ENCODE data around the gene EPB41L4A.

The EPB41L4A gene

GRCh38 chr5:112312295-112313275 is 106.5 kb downstream of the EPB41L4A start:
- DNase-seq = no peak

GRCh38 chr5:112310746-112311145 is 108.3 kb downstream of the EPB41L4A start:
- no peak for DNase-seq

DNA sequence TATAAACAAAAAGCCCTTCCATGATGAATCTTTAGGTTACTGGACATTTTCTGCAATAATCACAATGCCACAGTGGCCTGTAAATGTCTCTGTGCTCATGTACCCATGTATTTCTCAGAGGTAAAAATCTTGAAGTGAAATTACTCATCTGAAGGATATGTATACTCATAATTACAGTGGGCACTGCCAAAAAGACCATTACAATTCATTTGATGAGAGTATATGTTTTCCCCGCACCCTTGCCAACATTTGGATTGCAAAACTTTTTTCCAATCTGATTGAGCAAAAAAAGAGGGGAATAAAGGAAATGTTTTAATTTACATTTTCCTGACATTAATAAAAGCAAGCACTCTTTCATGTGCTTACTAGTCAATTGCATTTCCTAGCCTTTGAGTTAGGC is 110.5 kb downstream of the EPB41L4A start:
- no peak for DNase-seq

DNA sequence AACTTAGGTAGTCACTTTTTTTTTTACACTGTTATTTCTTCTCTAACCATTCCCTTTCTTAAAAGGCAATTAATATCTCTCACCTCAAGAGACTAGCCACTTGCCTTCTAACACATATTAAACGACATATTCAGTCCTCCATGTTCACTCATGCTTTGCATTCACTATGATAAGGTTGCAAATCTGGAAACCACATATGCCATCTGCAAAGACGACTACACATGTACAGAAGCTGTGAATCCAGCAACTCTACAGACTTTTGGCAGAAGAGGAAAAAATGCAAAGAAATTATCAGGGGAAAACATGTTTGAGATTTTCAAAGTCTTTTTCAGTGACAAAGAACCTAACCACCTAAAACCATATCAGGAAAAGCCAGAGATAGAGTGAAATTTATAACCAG is 112.1 kb downstream of the EPB41L4A start:
- DNase-seq = no peak

DNA sequence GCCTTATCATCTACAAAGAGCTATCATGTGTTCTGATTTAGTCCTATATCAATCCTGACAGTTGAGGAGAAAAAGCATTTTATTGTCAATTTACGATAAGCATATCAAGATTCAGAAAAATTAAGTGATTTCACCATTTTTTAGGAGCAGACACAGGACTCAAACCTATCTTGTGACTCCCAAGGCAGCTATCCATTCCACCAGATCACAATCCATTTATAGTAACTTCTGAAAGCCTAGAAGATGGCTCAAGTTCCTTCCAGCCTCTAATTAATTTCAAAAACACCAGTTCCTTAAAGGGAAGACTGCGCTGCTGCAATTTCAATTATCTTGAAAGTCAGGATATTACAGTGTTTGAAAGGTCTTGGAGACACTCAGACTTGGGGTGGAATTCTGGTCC is 114.3 kb downstream of the EPB41L4A start:
- no peak for DNase-seq

- DNase-seq = no peak
These were observed 115.4 kb downstream of the EPB41L4A start for GRCh38 chr5:112303685-112304084.

GRCh38 chr5:112294126-112294525 is 125.0 kb downstream of the EPB41L4A start:
- no peak for DNase-seq

DNA sequence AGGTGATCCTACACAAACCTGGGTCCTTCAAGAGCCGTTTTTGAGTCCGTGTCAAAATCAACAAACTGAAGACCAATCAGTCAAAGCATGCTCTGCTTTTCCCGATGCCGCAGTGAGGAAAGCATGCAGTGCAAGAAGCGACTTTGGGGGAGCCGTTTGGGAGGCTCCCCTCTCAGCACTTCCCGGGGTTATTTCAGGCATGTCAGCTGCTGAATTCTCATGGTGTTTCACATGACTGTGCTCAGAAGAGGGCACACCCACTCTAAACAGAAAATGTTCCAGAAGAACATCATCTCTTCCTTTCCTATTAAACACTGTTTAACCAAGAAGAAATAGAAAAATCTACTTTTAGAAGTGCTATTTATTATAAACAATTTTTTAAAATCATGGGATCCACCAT is 125.5 kb downstream of the EPB41L4A start:
- DNase-seq = no peak

- no peak for DNase-seq
These were observed 128.4 kb downstream of the EPB41L4A start for GRCh38 chr5:112290691-112291090.

DNA sequence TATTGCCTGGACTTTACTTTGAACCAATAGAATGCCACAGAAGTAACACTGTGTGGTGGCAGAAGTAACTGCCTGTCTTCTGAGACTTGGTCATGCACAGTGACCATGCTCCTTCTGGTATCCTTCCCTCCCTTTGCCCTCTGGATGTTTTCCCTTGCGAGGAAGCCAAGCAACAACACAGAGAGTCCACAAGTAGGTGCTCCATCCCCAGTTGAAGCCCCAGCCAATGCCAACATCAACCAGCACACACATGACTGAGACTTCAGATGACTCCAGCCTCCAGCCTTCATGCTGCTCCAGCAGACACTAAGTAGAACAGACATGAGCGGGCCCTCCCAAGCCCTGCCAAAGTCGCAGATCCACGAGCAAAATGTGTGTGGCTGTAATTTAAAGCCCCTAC is 129.6 kb downstream of the EPB41L4A start:
- no peak for DNase-seq

DNA sequence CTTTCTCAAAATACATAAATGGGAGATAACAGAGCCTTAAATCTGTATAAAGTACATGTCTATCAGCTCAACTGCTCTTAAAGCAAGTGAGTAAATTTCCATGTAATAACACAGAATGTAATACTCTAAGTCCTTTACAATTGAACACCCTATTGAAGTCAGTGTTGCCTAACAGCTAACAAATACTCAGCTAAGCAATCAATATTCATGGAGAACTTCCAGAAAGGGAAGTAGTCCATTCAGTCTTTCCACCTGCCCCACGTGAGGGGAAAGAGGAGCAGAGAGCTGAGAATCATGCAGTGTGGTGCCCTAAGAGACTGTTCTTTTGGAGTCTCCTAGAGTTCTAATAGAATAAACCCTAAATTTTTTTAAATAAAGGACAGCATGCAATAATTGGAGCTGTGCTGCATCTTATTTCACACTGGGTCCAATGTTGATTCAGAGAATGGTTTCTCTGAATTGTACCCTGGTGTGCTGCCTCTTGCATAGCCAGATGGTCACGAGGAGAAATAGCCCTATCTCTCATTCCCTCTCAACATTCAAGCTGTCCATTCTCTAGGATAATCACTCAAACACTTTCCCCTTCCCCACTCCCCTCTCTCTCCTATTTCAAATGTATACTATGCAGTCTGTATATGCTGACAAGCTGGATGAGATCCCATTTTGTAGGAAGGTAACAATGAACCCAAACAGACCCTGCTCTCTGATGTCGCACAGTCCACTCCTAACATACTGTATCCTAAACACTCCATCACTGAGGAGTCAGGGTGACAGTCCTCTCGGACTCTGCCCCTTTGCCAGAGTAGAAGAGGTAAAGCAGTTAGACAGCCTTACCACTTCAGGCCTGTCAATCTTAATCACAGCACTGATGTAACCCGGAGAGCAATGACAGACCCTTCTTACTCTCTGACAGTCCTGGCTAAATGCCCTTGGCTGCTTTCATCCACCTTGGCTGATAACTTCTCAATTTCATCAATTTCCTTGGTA is 134.8 kb downstream of the EPB41L4A start:
- no peak for DNase-seq

DNA sequence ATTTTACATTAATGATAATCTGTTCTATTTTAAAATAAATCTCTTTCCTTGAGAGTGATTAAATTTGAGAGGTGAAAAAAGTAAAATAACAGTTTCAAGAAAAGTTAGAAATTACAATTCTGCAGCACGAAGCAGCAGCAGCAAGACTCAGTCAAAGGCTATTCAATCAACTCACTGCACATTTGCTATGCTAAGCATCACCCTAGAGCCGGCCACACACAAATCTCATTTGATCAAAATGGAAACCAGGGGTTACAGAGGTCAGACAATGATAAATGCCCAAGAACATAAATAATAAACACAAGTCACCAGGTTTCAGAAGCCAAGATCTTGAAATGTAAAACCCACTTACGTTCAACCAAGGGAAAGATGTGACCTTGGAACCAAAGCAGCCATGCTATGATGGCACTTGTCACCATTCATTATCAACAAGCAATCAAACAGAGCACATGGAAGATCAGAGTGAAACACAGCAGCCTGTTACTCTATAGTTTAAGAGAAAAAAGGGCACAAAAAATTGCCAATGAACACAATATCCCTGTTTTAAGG is 136.0 kb downstream of the EPB41L4A start:
- no peak for DNase-seq

- DNase-seq = no peak
These were observed 140.0 kb downstream of the EPB41L4A start for GRCh38 chr5:112279082-112279481.

DNA sequence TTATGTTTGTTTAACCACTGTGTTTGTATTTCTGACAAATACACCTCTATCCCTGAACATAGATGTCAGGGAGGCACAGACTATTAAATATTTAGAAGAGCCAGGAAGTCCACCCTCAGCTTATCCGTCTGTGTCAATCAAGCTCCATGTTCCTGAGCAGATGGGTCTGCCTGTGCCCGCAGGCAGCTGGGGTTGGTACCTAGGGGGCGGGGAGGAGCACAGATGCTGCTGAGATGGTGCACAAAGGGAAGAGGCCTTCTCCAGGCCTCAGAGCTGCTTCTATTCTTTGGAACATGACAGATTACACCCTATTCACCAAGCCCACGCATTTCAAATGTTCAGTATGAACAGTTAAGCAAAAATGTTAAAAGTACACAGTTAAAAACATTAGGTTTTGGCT is 142.1 kb downstream of the EPB41L4A start:
- DNase-seq = no peak

DNA sequence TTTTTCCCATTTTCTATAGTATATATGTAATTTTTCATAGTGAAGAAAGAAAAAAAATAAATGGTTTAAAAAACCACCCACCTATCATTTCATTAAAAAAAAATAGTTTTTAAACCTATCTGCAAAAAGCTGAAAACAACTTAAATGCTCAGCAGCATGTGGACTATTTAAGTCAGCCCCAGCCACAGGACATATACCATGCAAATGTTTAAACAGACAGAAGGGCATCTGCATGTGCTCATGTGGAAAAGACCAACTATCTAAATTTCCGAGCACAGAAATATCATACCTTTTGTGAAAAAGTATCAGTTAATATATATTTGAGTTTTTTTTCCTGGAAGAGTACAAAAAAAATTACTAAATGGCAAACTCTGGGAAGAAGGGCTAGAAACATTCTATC is 143.4 kb downstream of the EPB41L4A start:
- no peak for DNase-seq

GRCh38 chr5:112270299-112271293 is 148.5 kb downstream of the EPB41L4A start:
- no peak for DNase-seq

DNA sequence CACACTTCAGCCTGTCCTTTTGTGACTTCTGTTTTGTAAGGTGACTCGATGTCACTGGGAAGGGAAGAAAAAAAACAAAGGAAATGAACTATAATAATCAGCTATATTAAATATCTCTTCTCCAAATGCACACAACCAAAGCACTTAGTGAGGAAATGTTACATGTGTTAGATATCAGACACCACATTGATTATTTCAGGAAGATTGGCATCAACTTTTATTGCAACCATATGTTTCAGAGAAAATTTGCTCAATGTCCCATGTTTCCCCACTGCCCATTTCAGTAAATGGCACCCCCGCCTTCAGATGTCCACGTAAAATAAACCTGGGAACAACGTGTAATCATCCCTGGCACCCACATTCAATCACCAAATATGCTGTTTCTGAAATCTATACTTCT is 151.8 kb downstream of the EPB41L4A start:
- no peak for DNase-seq

DNA sequence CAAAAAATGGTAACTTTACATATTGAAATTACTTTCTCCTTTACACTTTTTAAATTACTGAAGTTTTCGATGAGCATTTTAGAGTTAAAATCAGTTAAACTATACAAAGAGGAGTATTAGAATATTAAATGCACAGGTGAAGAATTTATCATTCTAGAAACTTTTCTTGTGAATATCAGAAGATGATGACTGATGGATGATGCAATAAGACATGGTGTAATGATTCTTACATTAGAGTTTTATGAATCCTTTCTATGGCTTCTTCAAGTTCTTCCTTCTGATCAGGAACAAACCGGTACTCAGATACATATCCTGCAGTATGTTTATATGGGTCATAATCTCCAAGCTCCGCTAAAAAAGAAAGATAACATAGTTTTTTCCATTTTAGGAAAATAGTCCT is 154.4 kb downstream of the EPB41L4A start:
- no peak for DNase-seq

GRCh38 chr5:112264151-112264550 is 154.9 kb downstream of the EPB41L4A start:
- no peak for DNase-seq

GRCh38 chr5:112263469-112263868 is 155.6 kb downstream of the EPB41L4A start:
- DNase-seq = no peak

DNA sequence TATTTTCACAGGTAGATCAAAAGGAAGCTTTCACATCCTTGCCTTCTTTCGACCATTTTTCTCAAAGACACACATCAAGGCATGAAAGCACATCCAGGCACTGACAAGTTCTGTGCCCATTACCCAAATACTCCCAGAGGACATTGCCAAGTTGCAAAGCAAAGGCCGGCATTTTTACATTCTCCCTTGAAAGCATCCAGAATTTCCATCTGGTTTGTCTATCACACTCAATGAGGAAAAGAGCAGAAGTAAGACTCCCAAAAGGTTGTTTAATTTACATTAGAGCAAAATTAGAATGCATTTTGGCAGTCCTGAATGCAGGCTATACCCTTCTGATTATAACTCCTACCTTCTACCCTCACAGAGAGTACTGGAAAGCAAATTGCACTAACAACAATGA is 160.5 kb downstream of the EPB41L4A start:
- no peak for DNase-seq

Measured in hypothalamus (tissue), 51 donors.